GM10266 (cell line): ENCODE measurements around the gene GTSE1.

ENCODE experiments used
- DNase-seq: peaks from one replicate; pipeline ENCODE4 v3.0.0; 2012; ENCODE audit errors: extremely low spot score
- CTCF ChIP-seq: IDR thresholded peaks from 2 replicates; pipeline ENCODE4 v1.5.1; 2012; ENCODE audit warnings: mild to moderate bottlenecking, low read depth; ENCODE audit not compliant: control insufficient read depth, insufficient read depth; ENCODE audit errors: missing control alignments

GTSE1 gene

DNA sequence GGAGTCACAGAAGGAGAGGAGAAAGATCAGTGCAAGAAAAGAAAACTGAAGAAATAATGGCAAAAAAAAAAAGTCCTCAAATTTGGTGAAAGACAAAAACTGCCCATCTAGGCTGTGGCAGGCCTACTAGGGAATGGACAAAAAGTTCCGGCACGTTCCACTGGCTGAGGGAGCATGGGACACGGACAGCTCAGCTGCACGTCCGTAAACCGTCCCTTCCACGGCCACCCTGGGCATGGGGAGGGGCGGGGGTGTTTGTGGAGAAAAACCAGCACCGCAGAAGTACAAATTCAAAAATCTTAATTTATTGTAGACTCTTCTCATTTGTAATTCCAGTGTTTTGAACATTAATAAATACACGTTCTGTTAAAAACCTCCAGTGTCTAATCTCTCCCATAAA is 64.2 kb downstream of the GTSE1 start:
- no peak for DNase-seq
- no peak for TF ChIP-seq CTCF

GRCh38 chr22:46361826-46362202 is 65.1 kb downstream of the GTSE1 start:
- TF ChIP-seq CTCF: no peak
- no peak for DNase-seq

DNA sequence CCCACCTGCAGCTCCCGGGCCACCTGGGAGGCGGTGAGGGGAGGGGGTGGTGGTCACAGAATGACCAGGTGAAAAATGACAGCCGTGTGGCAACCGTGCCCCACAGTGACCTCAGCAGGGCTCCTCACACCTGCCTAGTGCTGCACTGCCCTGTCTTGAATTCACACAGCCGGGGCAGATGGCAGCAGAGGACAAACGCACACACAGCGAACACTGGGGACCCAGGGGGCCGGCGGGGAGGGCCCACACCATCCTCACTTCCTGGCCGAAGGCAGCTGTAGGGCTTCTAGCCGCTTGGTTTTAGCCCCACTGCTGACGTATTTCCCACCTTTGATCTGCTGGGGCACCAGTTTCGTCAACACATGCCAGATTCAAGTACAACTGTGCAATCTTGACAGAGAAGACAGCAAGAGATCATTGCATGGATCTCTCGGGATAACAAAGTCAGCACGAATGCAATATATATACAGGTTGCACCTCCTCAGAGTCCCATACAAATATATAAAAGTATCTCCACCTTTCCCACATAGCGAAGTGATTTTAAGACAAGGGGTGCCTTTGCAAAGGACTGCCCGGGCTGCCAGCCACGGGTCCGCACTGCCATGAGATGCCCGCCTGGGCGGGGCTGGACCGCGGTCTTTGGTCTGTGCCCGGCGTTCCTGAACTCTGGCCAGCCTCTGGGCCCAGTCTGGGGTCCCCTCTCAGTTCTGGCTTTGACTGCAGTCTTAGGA is 65.7 kb downstream of the GTSE1 start:
- no peak for DNase-seq
- TF ChIP-seq CTCF: no peak

DNA sequence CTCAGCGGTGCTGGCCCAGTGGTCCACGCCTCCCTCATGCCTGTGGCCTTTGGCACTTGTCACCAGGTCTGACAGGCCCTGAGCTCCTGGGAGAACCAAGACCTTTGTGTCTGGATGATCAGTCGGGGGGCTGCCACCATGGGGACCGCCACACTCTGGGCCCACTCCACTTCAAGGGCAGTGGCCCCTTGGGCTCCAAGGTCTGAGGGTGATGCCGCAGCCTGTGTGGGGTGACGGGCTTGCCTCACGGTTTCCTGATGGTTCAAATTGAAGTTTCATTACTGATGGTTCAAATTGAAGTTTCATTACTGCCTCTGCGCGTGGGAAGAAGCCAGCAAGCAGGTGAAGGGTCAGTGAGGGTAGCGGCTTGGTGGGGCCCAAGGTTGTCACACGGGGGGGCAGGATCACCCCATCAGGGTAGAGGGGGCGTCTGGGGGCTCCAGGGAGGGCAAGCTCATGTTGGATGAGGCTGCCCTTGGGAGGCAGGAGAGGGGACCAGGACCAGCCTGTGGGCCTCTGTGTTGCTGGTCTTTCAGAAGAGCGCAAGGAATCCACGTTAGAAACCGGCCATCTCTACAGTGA is 66.4 kb downstream of the GTSE1 start:
- no peak for DNase-seq
- TF ChIP-seq CTCF: no peak

DNA sequence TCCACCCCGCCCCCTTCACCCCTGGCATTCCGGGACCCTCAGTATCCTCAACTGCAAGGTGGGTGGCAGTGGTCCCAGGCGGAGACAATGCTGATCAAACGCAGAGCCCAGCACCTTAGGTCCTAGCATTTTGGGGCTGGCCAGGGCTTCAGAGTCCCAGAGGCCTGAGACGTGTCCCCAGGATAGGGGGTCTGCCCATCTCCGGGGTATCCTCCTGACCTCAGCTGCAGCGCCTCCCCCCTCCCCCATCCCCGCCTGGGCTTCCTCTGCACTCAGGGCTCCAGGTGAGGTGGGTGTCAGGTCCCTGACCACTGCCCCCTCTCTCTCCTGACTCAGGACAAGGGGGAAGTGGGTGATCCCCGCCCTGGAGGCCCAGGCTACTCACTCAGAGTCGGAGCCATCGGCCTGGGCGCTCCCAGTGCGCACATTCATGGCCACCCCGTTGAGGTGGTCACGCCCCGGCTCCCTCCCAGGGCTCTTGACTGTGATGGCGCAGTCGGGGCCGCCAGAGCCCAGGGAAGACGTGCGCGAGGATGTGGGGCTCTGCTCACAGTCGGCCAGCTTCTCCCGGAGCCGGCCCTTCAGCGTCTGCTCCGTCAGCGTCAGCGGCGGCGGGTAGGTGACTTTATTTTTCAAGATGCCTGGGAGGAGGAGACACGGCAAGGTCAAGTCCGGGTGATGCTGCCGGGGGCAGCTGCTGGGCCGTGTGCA is 67.1 kb downstream of the GTSE1 start:
- no peak for TF ChIP-seq CTCF
- DNase-seq: no peak

DNA sequence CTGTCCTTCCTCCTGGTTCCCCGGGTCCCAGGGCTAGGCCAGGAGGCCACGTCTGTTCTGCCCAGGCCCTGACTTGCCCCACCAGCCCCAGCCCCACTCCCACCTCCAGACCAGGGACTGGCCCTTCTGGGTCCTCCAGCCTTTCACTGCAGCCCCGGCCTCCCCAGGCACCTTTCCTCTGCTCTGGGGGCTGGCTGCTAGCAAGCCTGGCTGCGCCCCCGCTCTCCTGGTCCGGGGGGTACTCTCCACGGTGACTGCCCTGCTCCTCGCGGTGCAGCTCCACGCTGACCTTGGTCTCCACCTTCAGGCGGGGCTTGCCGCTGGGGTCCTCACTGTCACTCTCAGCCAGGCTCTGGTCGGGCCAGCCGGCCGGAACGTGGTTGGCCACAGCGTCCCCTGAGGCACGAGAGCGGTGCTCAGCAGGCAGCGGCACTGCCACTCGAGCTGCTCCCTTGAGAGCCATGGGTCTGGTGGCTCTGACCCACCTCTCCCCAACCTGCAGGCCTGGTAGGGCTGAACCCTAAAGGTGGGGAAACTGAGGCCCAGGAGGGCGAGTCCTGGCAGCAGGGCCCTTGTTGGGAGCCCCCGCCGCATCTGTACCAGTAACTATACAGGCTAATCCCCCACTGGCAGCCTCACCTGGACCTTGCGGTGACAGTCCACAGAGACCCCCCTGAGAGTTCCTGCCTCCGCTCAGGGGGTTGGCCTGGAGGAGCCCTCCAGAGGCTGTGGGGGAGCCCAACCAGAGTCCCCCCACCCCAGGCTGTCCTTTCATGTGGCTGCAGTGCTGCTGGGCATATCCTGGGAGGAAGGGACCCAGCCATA is 67.9 kb downstream of the GTSE1 start:
- no peak for DNase-seq

More for the DNA sequence above, 67.9 kb downstream of the GTSE1 start:
- no peak for TF ChIP-seq CTCF
